GM18909 (cell line): ENCODE results near the gene UBE2Q2.

Experiments
- ATAC-seq: cut with Tn5 transposase; IDR thresholded peaks from one replicate; pipeline ENCODE4 v1.9.1; 2021; ENCODE audit warnings: mild to moderate bottlenecking; ENCODE audit not compliant: unreplicated experiment, poor library complexity

Gene UBE2Q2

GRCh38 chr15:75918135-75918534 is 74.9 kb downstream of the UBE2Q2 start:
- no peak for ATAC-seq

- no peak for ATAC-seq
These were observed 76.8 kb downstream of the UBE2Q2 start for GRCh38 chr15:75920079-75920478.

GRCh38 chr15:75921732-75922703 is 78.8 kb downstream of the UBE2Q2 start:
- ATAC-seq: no peak

GRCh38 chr15:75923756-75924155 is 80.5 kb downstream of the UBE2Q2 start:
- ATAC-seq: no peak

- no peak for ATAC-seq
These were observed 81.3 kb downstream of the UBE2Q2 start for GRCh38 chr15:75924576-75924975.

- ATAC-seq: no peak
These were observed 82.2 kb downstream of the UBE2Q2 start for GRCh38 chr15:75925440-75925839.

GRCh38 chr15:75926931-75927330 is 83.7 kb downstream of the UBE2Q2 start:
- no peak for ATAC-seq

- ATAC-seq: no peak
These were observed 84.4 kb downstream of the UBE2Q2 start for GRCh38 chr15:75927601-75928000.

- no peak for ATAC-seq
These were observed 85.7 kb downstream of the UBE2Q2 start for GRCh38 chr15:75928680-75929608.

- ATAC-seq: no peak
These were observed 86.7 kb downstream of the UBE2Q2 start for GRCh38 chr15:75929799-75930565.

GRCh38 chr15:75930866-75931265 is 87.6 kb downstream of the UBE2Q2 start:
- no peak for ATAC-seq

- ATAC-seq: no peak
These were observed 99.2 kb downstream of the UBE2Q2 start for GRCh38 chr15:75942464-75942863.

GRCh38 chr15:75943246-75943645 is 100.0 kb downstream of the UBE2Q2 start:
- no peak for ATAC-seq

GRCh38 chr15:75943713-75944215 is 100.5 kb downstream of the UBE2Q2 start:
- ATAC-seq: no peak

GRCh38 chr15:75945953-75946352 is 102.7 kb downstream of the UBE2Q2 start:
- no peak for ATAC-seq

GRCh38 chr15:75947092-75947491 is 103.8 kb downstream of the UBE2Q2 start:
- ATAC-seq: no peak

- ATAC-seq: no peak
These were observed 105.6 kb downstream of the UBE2Q2 start for GRCh38 chr15:75948761-75949296.
